Panc1 (cell line): Measurements from ENCODE around the gene HHAT.

Experiments used
- POLR2AphosphoS5 ChIP-seq: IDR thresholded peaks from 2 replicates; pipeline ENCODE4 v1.6.1; 2012; ENCODE audit warnings: mild to moderate bottlenecking, low read depth, low read length, moderate library complexity
- SIN3A ChIP-seq: IDR thresholded peaks from 2 replicates; pipeline ENCODE4 v1.6.1; 2012; ENCODE audit warnings: low read depth, mild to moderate bottlenecking, low read length, moderate library complexity, borderline replicate concordance; ENCODE audit not compliant: insufficient read depth
- TCF7L2 ChIP-seq: IDR thresholded peaks from 2 replicates; pipeline ENCODE4 v1.6.1; 2011; ENCODE audit warnings: mild to moderate bottlenecking, low read depth, low read length, inconsistent platforms
- TF ChIP-seq, protein P1 (sequence below): fragments of 450-650 bp; IDR thresholded peaks from 2 replicates; pipeline ENCODE4 v1.5.1; 2017; ENCODE audit warnings: mild to moderate bottlenecking
- TF ChIP-seq, protein P2 (sequence below), 2 experiments: IDR thresholded peaks; 2 replicates each; pipeline ENCODE4 v1.6.1; 2011 to 2012; ENCODE audit warnings: low read depth in 2 of 2, control low read depth in 1 of 2, low read length in 1 of 2, mild to moderate bottlenecking in 1 of 2, moderate library complexity in 1 of 2; ENCODE audit not compliant: insufficient read depth in 1 of 2

DNA sequence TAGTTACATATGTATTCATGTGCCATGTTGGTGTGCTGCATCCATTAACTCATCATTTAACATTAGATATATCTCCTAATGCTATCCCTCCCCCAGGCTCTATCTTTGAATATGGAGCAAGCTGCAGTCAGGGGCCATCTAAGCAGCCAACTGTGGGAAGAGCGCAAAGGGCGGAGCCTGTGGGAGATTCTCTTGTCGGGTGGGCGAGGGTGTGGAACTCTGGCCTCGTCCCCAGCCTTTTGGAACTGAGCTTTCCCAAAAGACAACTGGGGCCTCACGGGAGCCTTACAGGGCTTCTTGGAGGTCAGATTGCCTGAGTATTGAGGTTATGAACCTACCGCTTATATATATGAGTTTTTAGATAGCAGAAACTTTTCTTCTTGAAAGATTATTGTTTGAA, 117.2 kb downstream of the HHAT start:
- TF ChIP-seq, protein P1, sequence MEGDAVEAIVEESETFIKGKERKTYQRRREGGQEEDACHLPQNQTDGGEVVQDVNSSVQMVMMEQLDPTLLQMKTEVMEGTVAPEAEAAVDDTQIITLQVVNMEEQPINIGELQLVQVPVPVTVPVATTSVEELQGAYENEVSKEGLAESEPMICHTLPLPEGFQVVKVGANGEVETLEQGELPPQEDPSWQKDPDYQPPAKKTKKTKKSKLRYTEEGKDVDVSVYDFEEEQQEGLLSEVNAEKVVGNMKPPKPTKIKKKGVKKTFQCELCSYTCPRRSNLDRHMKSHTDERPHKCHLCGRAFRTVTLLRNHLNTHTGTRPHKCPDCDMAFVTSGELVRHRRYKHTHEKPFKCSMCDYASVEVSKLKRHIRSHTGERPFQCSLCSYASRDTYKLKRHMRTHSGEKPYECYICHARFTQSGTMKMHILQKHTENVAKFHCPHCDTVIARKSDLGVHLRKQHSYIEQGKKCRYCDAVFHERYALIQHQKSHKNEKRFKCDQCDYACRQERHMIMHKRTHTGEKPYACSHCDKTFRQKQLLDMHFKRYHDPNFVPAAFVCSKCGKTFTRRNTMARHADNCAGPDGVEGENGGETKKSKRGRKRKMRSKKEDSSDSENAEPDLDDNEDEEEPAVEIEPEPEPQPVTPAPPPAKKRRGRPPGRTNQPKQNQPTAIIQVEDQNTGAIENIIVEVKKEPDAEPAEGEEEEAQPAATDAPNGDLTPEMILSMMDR, result no peak
- TF ChIP-seq POLR2AphosphoS5 (no peak), TCF7L2 (no peak), SIN3A (no peak)
- TF ChIP-seq, protein P2, sequence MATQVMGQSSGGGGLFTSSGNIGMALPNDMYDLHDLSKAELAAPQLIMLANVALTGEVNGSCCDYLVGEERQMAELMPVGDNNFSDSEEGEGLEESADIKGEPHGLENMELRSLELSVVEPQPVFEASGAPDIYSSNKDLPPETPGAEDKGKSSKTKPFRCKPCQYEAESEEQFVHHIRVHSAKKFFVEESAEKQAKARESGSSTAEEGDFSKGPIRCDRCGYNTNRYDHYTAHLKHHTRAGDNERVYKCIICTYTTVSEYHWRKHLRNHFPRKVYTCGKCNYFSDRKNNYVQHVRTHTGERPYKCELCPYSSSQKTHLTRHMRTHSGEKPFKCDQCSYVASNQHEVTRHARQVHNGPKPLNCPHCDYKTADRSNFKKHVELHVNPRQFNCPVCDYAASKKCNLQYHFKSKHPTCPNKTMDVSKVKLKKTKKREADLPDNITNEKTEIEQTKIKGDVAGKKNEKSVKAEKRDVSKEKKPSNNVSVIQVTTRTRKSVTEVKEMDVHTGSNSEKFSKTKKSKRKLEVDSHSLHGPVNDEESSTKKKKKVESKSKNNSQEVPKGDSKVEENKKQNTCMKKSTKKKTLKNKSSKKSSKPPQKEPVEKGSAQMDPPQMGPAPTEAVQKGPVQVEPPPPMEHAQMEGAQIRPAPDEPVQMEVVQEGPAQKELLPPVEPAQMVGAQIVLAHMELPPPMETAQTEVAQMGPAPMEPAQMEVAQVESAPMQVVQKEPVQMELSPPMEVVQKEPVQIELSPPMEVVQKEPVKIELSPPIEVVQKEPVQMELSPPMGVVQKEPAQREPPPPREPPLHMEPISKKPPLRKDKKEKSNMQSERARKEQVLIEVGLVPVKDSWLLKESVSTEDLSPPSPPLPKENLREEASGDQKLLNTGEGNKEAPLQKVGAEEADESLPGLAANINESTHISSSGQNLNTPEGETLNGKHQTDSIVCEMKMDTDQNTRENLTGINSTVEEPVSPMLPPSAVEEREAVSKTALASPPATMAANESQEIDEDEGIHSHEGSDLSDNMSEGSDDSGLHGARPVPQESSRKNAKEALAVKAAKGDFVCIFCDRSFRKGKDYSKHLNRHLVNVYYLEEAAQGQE (IDR thresholded peaks at IDR 0.05; ENCODE audit: insufficient read depth in 1 of 2, low read depth in 2 of 2, low read length in 1 of 2), result no peak
